Cardiac muscle cell (in vitro differentiated cells and primary cell): ENCODE results near the gene C20orf204. TPM values are rescaled to one million over a fixed set of nuclear protein-coding genes. Genes with fewer than 3 reads are reported as not detected.

Experiments
- DNase-seq, 2 donors: peaks; one replicate each; pipeline versions ENCODE4 v3.0.0 to v3.0.0-alpha.2; 2010 to 2017; ENCODE audit warnings: low read depth in 1 of 2, low spot score in 1 of 2
- H3K27ac ChIP-seq: fragments of 200-600 bp; sonication (generic); 2 replicates; pipeline ENCODE4 v1.5.1; 2016
- H3K27me3 ChIP-seq: fragments of 200-600 bp; sonication (generic); 2 replicates; pipeline ENCODE4 v1.6.0; 2016; ENCODE audit warnings: control low read depth
- H3K36me3 ChIP-seq: fragments of 200-600 bp; sonication (generic); 2 replicates; pipeline ENCODE4 v1.5.1; 2016; ENCODE audit warnings: control low read depth
- H3K4me1 ChIP-seq: fragments of 200-600 bp; sonication (generic); 2 replicates; pipeline ENCODE4 v1.8.1; 2017; ENCODE audit warnings: low read depth, mild to moderate bottlenecking, mixed run types
- H3K4me3 ChIP-seq: fragments of 200-600 bp; sonication (generic); 2 replicates; pipeline ENCODE4 v1.5.1; 2016; ENCODE audit warnings: mild to moderate bottlenecking
- H3K9me3 ChIP-seq: fragments of 200-600 bp; sonication (generic); 2 replicates; pipeline ENCODE4 v1.5.1; 2017; ENCODE audit warnings: low read depth, mild to moderate bottlenecking, control low read depth
- polyA plus RNA-seq: library from polyadenylated mRNA; unstranded; fragments of >200 nt; fragmentation: Nextera tagmentation; extraction: Ambion mirVana; gene quantifications from 2 replicates; pipeline ENCODE4 v1.2.1, GENCODE V29; 2016
- total RNA-seq: library from RNA; depleted of rRNA; stranded (reverse); fragments of >200 nt; gene quantifications from 2 replicates; pipeline ENCODE4 v1.2.3, GENCODE V29; 2016
- TF ChIP-seq, protein P1 (sequence below): IDR thresholded peaks from 2 replicates; pipeline ENCODE4 v1.5.1; 2012; ENCODE audit warnings: low read depth, mild to moderate bottlenecking, low read length

Gene C20orf204
- total and polyA plus RNA-seq, 2 experiments from 2014 or later: 0.76 to 2.2 TPM

GRCh38 chr20:64039293-64040160 lies 3.5 kb downstream of the C20orf204 start:
- peaks cover 74% of the 10 kb centered on the region for H3K27me3 ChIP-seq
- H3K4me3 ChIP-seq: peak overlapping the region; percentile 25
- H3K36me3 ChIP-seq: no peaks in the 10 kb centered on the region
- TF ChIP-seq, protein P1, sequence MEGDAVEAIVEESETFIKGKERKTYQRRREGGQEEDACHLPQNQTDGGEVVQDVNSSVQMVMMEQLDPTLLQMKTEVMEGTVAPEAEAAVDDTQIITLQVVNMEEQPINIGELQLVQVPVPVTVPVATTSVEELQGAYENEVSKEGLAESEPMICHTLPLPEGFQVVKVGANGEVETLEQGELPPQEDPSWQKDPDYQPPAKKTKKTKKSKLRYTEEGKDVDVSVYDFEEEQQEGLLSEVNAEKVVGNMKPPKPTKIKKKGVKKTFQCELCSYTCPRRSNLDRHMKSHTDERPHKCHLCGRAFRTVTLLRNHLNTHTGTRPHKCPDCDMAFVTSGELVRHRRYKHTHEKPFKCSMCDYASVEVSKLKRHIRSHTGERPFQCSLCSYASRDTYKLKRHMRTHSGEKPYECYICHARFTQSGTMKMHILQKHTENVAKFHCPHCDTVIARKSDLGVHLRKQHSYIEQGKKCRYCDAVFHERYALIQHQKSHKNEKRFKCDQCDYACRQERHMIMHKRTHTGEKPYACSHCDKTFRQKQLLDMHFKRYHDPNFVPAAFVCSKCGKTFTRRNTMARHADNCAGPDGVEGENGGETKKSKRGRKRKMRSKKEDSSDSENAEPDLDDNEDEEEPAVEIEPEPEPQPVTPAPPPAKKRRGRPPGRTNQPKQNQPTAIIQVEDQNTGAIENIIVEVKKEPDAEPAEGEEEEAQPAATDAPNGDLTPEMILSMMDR: no peak
- no peak for DNase-seq
- peaks cover 8% of the 10 kb centered on the region for H3K4me1 ChIP-seq
- no peak overlapping the region for H3K27ac ChIP-seq
- H3K9me3 ChIP-seq: no peaks in the 10 kb centered on the region

DNA sequence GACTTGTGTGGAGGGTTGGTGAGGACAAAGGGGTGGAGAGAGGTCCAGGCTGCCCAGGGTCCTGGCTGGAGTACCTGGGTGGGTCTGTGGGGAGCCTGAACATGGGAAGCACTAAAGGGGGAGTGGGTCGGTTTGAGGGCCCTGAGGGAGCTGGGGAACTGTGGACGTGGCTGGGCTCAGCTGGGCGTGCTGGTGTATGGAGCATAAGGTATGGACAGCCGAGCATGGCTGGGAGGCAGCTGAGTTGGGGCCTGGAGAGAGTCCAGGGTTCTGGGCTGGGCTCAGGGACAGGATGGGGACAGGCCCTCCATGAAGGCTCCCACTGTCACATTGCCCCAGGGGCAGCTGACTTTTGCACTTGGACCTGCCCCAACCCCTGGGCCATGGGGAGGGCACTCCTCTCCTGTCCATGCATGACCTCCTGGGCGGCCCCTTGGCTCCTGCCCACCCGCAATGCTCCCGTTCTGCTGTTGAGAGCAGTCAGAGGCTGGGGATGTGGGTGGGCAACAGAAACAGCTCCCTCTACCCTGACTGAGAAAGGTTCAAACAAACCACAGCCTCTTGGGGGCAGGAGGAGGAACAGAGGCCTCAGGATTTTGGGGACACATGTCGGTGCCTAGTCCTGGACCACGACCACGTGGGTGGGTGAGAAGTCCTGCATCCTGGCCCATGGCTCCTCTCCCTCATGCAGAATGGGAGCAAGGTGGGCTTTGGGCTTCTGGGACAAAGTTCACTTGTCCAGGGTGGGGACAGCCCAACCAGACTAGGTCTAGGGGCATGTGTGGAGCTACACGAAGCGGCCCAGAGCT lies 4.5 kb downstream of the C20orf204 start:
- H3K4me1 ChIP-seq: peaks cover 8% of the 10 kb centered on the region
- peaks cover 83% of the 10 kb centered on the region for H3K27me3 ChIP-seq

DNA sequence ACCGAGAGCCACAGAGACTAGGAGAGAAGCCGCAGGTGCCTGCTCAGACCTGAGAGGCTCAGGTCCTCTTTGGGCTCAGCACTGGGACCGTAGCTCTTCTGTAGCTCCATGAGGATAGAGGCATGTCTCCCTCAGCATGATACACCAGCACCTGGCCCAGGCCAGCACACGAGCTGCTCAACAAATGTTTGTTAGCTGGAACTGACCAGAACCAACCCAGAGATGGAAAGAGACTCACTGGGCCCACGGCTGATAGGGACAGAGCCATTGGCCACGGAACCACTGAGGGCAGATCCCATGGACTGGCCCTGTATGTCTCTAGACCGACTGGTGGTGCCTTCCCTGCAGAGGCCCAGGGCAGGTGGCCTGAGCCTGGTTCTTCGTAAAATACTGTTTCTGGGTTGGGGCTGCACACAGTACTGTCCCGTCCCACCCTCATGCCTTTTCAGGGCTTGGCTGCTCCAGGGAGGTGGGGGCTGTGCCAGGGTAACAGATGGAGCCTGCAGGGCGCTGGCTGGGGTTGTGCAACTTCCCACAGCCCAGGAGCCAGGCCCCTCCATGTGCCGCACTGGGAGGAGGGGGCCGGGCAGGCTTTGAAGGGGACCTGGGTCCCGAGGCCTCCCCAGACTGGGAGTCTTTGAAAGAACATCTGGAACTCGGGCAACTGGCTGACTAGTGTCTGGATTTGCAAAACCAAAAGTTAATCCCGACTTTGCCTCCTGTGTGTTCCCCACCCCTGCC lies 5.2 kb downstream of the C20orf204 start:
- Histone ChIP-seq H3K27ac (no peak overlapping the region), H3K36me3 (no peaks in the 10 kb centered on the region), H3K9me3 (no peaks in the 10 kb centered on the region), H3K4me3 (no peak overlapping the region), H3K27me3 (peaks cover 91% of the 10 kb centered on the region), H3K4me1 (peaks cover 1% of the 10 kb centered on the region)
- TF ChIP-seq, protein P1: no peak
- DNase-seq: no peak

More for the DNA sequence above, 4.5 kb downstream of the C20orf204 start:
- TF ChIP-seq, protein P1: no peak
- Histone ChIP-seq H3K36me3 (no peaks in the 10 kb centered on the region), H3K27ac (no peak overlapping the region), H3K9me3 (no peaks in the 10 kb centered on the region), H3K4me3 (no peak overlapping the region)
- no peak for DNase-seq

DNA sequence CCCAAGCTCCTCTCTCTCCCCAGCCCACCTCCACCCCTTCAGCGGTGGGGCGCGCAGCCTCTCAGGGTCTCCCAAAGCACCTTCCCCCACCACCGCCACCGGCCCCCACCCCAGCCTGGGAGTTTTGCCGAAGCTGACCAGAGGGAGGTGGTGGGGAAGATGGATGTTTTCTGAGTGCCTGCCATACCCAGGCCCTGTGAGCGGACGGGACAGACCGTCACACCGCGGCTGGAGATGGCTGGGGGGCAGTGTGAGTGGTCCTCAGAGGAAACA lies 5.7 kb downstream of the C20orf204 start:
- no peak for DNase-seq
- no peaks in the 10 kb centered on the region for H3K9me3 ChIP-seq
- H3K36me3 ChIP-seq: no peaks in the 10 kb centered on the region
- no peaks in the 10 kb centered on the region for H3K4me1 ChIP-seq
- no peak overlapping the region for H3K27ac ChIP-seq
- H3K27me3 ChIP-seq: peaks cover 96% of the 10 kb centered on the region
- TF ChIP-seq, protein P1: no peak
- H3K4me3 ChIP-seq: no peak overlapping the region

DNA sequence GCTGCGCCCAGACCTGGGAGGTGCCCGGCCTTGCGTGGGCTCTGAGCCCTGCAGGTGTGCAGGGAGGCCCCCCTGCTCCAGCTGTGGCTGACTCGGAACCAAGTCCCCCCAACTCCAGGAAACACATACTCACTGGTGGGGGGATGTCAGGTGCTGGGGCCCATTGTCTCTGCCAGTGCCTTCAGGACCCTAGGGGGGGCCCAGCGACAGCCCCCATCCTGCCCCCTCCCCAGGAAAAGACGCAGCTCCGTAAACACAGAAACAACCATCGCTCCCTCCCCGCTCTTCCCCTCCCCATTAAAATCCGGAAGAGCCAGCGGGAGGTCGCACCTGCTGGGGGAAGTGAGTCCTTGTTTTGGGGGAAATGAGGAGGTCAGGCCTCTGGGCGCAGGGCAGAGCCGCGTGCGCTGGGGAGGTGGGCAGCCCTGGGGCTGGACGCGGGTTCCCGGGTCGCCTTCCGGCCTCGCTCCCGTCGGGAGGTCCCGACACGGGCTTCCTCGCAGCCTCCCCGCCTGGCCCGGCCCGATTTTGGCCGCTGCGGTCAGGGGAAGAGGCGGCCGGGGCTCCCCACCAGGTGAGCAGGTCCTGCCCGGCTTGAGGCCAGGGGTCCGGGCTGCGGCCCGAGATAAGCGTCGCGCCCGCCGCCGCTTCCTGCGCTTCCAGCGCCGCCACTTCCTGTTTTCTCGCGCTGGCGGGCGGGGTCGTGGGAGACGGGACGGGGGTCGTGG lies 6.2 kb downstream of the C20orf204 start:
- Histone ChIP-seq H3K27me3 (peaks cover 96% of the 10 kb centered on the region), H3K27ac (no peak overlapping the region), H3K36me3 (no peaks in the 10 kb centered on the region), H3K4me1 (no peaks in the 10 kb centered on the region), H3K9me3 (no peaks in the 10 kb centered on the region), H3K4me3 (peak overlapping the region; percentile 30)
- TF ChIP-seq, protein P1: no peak
- no peak for DNase-seq
